ENCODE measurements around the gene PDE1A.

The PDE1A gene

GRCh38 chr2:182220335-182220734 lies 206.5 kb downstream of the PDE1A start:
- no peaks in the 10 kb centered on the region for H3K27me3 ChIP-seq (ENCODE audit: control insufficient read depth, insufficient read depth, low read length)
- no peaks in the 10 kb centered on the region for H3K36me3 ChIP-seq (ENCODE audit: control insufficient read depth, insufficient read depth, low read length)
- H3K27ac ChIP-seq (ENCODE audit: low read depth, low read length) = no peak overlapping the region
- 0 out of 2 replicates have a peak, but pooled peaks cover 6% of the 10 kb centered on the region for H3K4me1 ChIP-seq (ENCODE audit: control insufficient read depth, insufficient read depth, low read length)
- H3K9me3 ChIP-seq (ENCODE audit: control insufficient read depth, insufficient read depth, low read depth, low read length) = no peaks in the 10 kb centered on the region
- H3K4me3 ChIP-seq (ENCODE audit: low read depth, low read length) = no peak overlapping the region
- no peak overlapping the region for H3K9ac ChIP-seq (ENCODE audit: low read length)

GRCh38 chr2:182210669-182211068 lies 216.2 kb downstream of the PDE1A start:
- H3K9me3 ChIP-seq (ENCODE audit: control insufficient read depth, insufficient read depth, low read depth, low read length) = peaks cover 2% of the 10 kb centered on the region; the same call in 1 of the 2 replicates
- peaks cover 8% of the 10 kb centered on the region for H3K4me1 ChIP-seq (ENCODE audit: control insufficient read depth, insufficient read depth, low read length)
- H3K27ac ChIP-seq (ENCODE audit: low read depth, low read length) = no peak overlapping the region
- H3K36me3 ChIP-seq (ENCODE audit: control insufficient read depth, insufficient read depth, low read length) = no peaks in the 10 kb centered on the region
- H3K9ac ChIP-seq (ENCODE audit: low read length) = no peak overlapping the region
- no peak overlapping the region for H3K4me3 ChIP-seq (ENCODE audit: low read depth, low read length)
- H3K27me3 ChIP-seq (ENCODE audit: control insufficient read depth, insufficient read depth, low read length) = no peaks in the 10 kb centered on the region

- Histone ChIP-seq H3K9me3 (ENCODE audit: control insufficient read depth, insufficient read depth, low read depth, low read length) (peaks cover 2% of the 10 kb centered on the region; the same call in 1 of the 2 replicates), H3K27ac (ENCODE audit: low read depth, low read length) (no peak overlapping the region), H3K27me3 (ENCODE audit: control insufficient read depth, insufficient read depth, low read length) (no peaks in the 10 kb centered on the region), H3K4me3 (ENCODE audit: low read depth, low read length) (no peak overlapping the region), H3K4me1 (ENCODE audit: control insufficient read depth, insufficient read depth, low read length) (peaks cover 8% of the 10 kb centered on the region), H3K9ac (ENCODE audit: low read length) (no peak overlapping the region), H3K36me3 (ENCODE audit: control insufficient read depth, insufficient read depth, low read length) (no peaks in the 10 kb centered on the region)
These were observed 218.4 kb downstream of the PDE1A start for GRCh38 chr2:182208421-182208820.

- Histone ChIP-seq H3K4me3 (ENCODE audit: low read depth, low read length) (no peak overlapping the region), H3K27ac (ENCODE audit: low read depth, low read length) (no peak overlapping the region), H3K9me3 (ENCODE audit: control insufficient read depth, insufficient read depth, low read depth, low read length) (peaks cover 2% of the 10 kb centered on the region; the same call in 1 of the 2 replicates), H3K4me1 (ENCODE audit: control insufficient read depth, insufficient read depth, low read length) (peaks cover 8% of the 10 kb centered on the region), H3K9ac (ENCODE audit: low read length) (no peak overlapping the region), H3K36me3 (ENCODE audit: control insufficient read depth, insufficient read depth, low read length) (no peaks in the 10 kb centered on the region), H3K27me3 (ENCODE audit: control insufficient read depth, insufficient read depth, low read length) (no peaks in the 10 kb centered on the region)
These were observed 219.6 kb downstream of the PDE1A start for GRCh38 chr2:182207049-182207746.

GRCh38 chr2:182197529-182197928 lies 229.3 kb downstream of the PDE1A start:
- Histone ChIP-seq H3K27me3 (ENCODE audit: control insufficient read depth, insufficient read depth, low read length) (no peaks in the 10 kb centered on the region), H3K9ac (ENCODE audit: low read length) (no peak overlapping the region), H3K4me1 (ENCODE audit: control insufficient read depth, insufficient read depth, low read length) (no peaks in the 10 kb centered on the region), H3K4me3 (ENCODE audit: low read depth, low read length) (no peak overlapping the region), H3K9me3 (ENCODE audit: control insufficient read depth, insufficient read depth, low read depth, low read length) (no peaks in the 10 kb centered on the region), H3K27ac (ENCODE audit: low read depth, low read length) (no peak overlapping the region), H3K36me3 (ENCODE audit: control insufficient read depth, insufficient read depth, low read length) (no peaks in the 10 kb centered on the region)

GRCh38 chr2:182193291-182193690 lies 233.5 kb downstream of the PDE1A start:
- Histone ChIP-seq H3K4me3 (ENCODE audit: low read depth, low read length) (no peak overlapping the region), H3K27ac (ENCODE audit: low read depth, low read length) (no peak overlapping the region), H3K36me3 (ENCODE audit: control insufficient read depth, insufficient read depth, low read length) (no peaks in the 10 kb centered on the region), H3K9me3 (ENCODE audit: control insufficient read depth, insufficient read depth, low read depth, low read length) (no peaks in the 10 kb centered on the region), H3K9ac (ENCODE audit: low read length) (no peak overlapping the region), H3K4me1 (ENCODE audit: control insufficient read depth, insufficient read depth, low read length) (no peaks in the 10 kb centered on the region), H3K27me3 (ENCODE audit: control insufficient read depth, insufficient read depth, low read length) (no peaks in the 10 kb centered on the region)

- Histone ChIP-seq H3K4me3 (ENCODE audit: low read depth, low read length) (no peak overlapping the region), H3K9me3 (ENCODE audit: control insufficient read depth, insufficient read depth, low read depth, low read length) (no peaks in the 10 kb centered on the region), H3K27me3 (ENCODE audit: control insufficient read depth, insufficient read depth, low read length) (no peaks in the 10 kb centered on the region), H3K36me3 (ENCODE audit: control insufficient read depth, insufficient read depth, low read length) (no peaks in the 10 kb centered on the region), H3K9ac (ENCODE audit: low read length) (no peak overlapping the region), H3K27ac (ENCODE audit: low read depth, low read length) (no peak overlapping the region), H3K4me1 (ENCODE audit: control insufficient read depth, insufficient read depth, low read length) (no peaks in the 10 kb centered on the region)
These were observed 235.8 kb downstream of the PDE1A start for GRCh38 chr2:182191061-182191460.

GRCh38 chr2:182187130-182187529 lies 239.7 kb downstream of the PDE1A start:
- Histone ChIP-seq H3K36me3 (ENCODE audit: control insufficient read depth, insufficient read depth, low read length) (no peaks in the 10 kb centered on the region), H3K4me1 (ENCODE audit: control insufficient read depth, insufficient read depth, low read length) (no peaks in the 10 kb centered on the region), H3K27ac (ENCODE audit: low read depth, low read length) (no peak overlapping the region), H3K4me3 (ENCODE audit: low read depth, low read length) (no peak overlapping the region), H3K9me3 (ENCODE audit: control insufficient read depth, insufficient read depth, low read depth, low read length) (no peaks in the 10 kb centered on the region), H3K9ac (ENCODE audit: low read length) (no peak overlapping the region), H3K27me3 (ENCODE audit: control insufficient read depth, insufficient read depth, low read length) (no peaks in the 10 kb centered on the region)

- Histone ChIP-seq H3K27ac (ENCODE audit: low read depth, low read length) (no peak overlapping the region), H3K9ac (ENCODE audit: low read length) (no peak overlapping the region), H3K36me3 (ENCODE audit: control insufficient read depth, insufficient read depth, low read length) (no peaks in the 10 kb centered on the region), H3K9me3 (ENCODE audit: control insufficient read depth, insufficient read depth, low read depth, low read length) (no peaks in the 10 kb centered on the region), H3K4me1 (ENCODE audit: control insufficient read depth, insufficient read depth, low read length) (no peaks in the 10 kb centered on the region), H3K27me3 (ENCODE audit: control insufficient read depth, insufficient read depth, low read length) (no peaks in the 10 kb centered on the region), H3K4me3 (ENCODE audit: low read depth, low read length) (no peak overlapping the region)
These were observed 240.6 kb downstream of the PDE1A start for GRCh38 chr2:182186132-182186735.

GRCh38 chr2:182182436-182182835 lies 244.4 kb downstream of the PDE1A start:
- H3K9me3 ChIP-seq (ENCODE audit: control insufficient read depth, insufficient read depth, low read depth, low read length) = no peaks in the 10 kb centered on the region
- no peaks in the 10 kb centered on the region for H3K36me3 ChIP-seq (ENCODE audit: control insufficient read depth, insufficient read depth, low read length)
- H3K4me3 ChIP-seq (ENCODE audit: low read depth, low read length) = no peak overlapping the region
- H3K27ac ChIP-seq (ENCODE audit: low read depth, low read length) = no peak overlapping the region
- no peaks in the 10 kb centered on the region for H3K27me3 ChIP-seq (ENCODE audit: control insufficient read depth, insufficient read depth, low read length)
- H3K9ac ChIP-seq (ENCODE audit: low read length) = no peak overlapping the region
- no peaks in the 10 kb centered on the region for H3K4me1 ChIP-seq (ENCODE audit: control insufficient read depth, insufficient read depth, low read length)

- no peaks in the 10 kb centered on the region for H3K9me3 ChIP-seq (ENCODE audit: control insufficient read depth, insufficient read depth, low read depth, low read length)
- H3K9ac ChIP-seq (ENCODE audit: low read length) = no peak overlapping the region
- no peaks in the 10 kb centered on the region for H3K27me3 ChIP-seq (ENCODE audit: control insufficient read depth, insufficient read depth, low read length)
- H3K27ac ChIP-seq (ENCODE audit: low read depth, low read length) = no peak overlapping the region
- H3K4me1 ChIP-seq (ENCODE audit: control insufficient read depth, insufficient read depth, low read length) = no peaks in the 10 kb centered on the region
- no peaks in the 10 kb centered on the region for H3K36me3 ChIP-seq (ENCODE audit: control insufficient read depth, insufficient read depth, low read length)
- H3K4me3 ChIP-seq (ENCODE audit: low read depth, low read length) = no peak overlapping the region
These were observed 245.5 kb downstream of the PDE1A start for GRCh38 chr2:182181381-182181780.

All from HUES6 (cell line).